ENCODE data around the gene ST6GALNAC1.

ST6GALNAC1 gene, protein sequence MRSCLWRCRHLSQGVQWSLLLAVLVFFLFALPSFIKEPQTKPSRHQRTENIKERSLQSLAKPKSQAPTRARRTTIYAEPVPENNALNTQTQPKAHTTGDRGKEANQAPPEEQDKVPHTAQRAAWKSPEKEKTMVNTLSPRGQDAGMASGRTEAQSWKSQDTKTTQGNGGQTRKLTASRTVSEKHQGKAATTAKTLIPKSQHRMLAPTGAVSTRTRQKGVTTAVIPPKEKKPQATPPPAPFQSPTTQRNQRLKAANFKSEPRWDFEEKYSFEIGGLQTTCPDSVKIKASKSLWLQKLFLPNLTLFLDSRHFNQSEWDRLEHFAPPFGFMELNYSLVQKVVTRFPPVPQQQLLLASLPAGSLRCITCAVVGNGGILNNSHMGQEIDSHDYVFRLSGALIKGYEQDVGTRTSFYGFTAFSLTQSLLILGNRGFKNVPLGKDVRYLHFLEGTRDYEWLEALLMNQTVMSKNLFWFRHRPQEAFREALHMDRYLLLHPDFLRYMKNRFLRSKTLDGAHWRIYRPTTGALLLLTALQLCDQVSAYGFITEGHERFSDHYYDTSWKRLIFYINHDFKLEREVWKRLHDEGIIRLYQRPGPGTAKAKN

DNA sequence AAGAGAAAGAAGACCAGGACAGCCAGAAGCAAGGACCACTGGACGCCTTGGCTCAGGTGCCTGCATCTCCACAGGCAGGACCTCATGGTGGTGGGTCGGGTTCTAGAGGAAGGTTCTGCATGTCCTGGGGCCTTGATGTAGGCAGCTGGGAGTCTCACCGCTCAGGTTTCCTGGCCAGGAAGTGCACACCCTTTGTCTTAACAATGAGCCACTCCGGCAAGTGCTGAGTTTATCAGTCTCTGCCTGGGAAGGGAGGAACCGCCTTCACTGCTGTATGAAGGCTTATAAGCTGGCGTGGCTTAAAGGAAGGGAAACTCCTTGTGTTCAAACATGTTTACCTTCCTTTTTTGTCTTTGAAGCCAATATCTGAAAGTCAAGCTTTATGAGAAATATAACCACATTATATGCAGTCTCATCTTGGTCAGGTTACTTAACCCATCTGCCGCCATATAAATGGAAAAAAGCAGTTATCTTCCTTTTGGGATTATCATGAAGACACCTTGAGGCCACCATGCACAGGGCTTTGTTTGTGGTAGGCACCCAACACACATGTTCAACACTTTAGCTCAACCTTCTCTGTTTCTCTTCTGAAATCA, at the start of gene ST6GALNAC1:
Gene ST6GALNAC1 (minus strand): TSS at position 205 of the 596 bp plus-strand sequence. CDS start 119 bp downstream, at position 86.
- no peak for FAIRE-seq
- TF ChIP-seq CTCF (IDR thresholded peaks at IDR 0.05; ENCODE audit: insufficient read depth, missing control alignments) = no peak

DNA sequence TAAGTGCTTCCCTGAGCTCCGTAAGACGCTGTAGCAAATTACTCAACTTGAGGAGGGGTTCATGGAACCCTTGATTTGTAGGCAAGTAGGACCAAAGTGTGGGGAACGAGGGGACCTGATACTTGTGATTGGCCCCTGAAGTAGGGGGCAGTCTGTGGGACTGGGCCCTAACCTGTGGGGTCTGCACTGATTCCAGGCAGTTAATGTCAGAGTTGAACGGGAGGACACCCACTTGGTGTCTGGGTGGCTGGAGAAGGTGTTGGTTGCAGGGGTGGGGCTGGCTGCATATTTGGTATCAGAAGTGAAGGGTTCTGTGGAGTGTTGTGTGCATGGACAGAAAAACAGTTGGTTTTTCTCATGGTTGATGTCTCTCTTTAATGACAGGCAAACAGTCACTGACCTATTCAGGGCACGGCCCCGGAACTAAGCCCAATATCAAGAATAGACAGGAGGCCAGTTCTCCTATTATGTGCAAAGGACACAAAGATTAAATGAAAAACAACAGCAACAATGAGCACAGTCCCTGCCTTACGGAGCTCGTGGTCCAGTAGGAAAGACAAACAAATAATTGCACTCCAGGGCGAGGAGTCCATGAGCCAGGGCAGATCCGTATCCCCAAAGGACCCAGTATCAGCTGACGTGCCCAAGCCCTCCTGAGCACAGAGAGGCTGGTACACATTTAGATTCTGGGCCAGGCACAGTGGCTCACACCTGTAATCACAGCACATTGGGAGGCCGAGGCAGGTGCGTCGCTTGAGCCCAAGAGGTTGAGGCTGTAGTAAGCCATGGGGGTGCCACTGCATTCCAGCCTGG, 48.0 kb upstream of the ST6GALNAC1 start:
- no peak for TF ChIP-seq CTCF (IDR thresholded peaks at IDR 0.05; ENCODE audit: insufficient read depth, missing control alignments)
- FAIRE-seq (no peak), DNase-seq (ENCODE audit: insufficient read length, low spot score) (no peak)

More for the DNA sequence above, at the start of gene ST6GALNAC1:
- DNase-seq (ENCODE audit: insufficient read length, low spot score) = no peak

GRCh38 chr17:76690596-76691280, 47.2 kb upstream of the ST6GALNAC1 start:
- TF ChIP-seq CTCF (IDR thresholded peaks at IDR 0.05; ENCODE audit: insufficient read depth, missing control alignments) = no peak
- FAIRE-seq (no peak), DNase-seq (ENCODE audit: insufficient read length, low spot score) (no peak)

DNA sequence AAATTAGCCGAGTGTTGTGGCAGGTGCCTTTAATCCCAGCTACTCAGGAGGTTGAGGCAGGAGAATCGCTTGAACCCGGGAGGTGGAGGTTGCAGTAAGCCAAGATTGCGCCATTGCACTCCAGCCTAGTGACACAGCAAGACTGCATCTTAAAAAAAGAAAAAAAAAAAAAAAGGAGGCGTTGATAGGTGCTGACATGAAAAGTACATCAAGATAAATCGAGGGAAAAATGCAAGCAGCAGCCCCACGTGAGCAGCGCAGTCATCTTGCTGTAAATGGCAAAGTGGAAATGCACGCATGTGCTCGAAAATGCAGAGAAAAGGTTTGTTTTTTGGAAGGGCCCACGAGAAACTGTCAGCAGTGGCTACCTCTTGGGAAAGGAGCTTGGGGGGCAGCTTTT, 46.3 kb upstream of the ST6GALNAC1 start:
- no peak for TF ChIP-seq CTCF (IDR thresholded peaks at IDR 0.05; ENCODE audit: insufficient read depth, missing control alignments)
- FAIRE-seq (no peak), DNase-seq (ENCODE audit: insufficient read length, low spot score) (no peak)

DNA sequence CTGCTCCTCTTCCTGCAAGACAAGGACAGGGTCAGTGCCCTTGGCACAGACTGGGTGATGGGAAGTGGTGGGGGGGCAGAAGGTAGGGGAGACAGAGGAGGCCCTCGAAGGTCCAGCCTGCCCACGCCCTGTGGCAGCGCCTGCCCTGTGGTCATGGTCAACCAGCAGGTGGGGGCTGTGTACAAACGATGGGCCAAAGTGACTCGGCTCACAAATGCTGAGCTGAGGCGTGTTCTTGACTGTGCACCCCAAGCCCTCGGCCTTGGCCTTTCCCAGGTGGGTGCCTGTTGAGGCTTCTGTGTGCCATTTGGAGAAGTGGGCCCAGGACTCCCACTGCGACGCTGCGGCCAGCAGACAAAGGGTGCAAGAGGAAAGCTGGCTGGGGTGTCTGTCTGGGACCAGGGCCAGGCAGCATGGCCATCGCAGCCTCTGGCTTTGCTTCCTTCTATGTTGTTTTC, 44.6 kb upstream of the ST6GALNAC1 start:
- no peak for DNase-seq (ENCODE audit: insufficient read length, low spot score)
- FAIRE-seq = no peak
- TF ChIP-seq CTCF (IDR thresholded peaks at IDR 0.05; ENCODE audit: insufficient read depth, missing control alignments) = no peak

GRCh38 chr17:76687298-76688164, 44.0 kb upstream of the ST6GALNAC1 start:
- no peak for FAIRE-seq
- DNase-seq (ENCODE audit: insufficient read length, low spot score) = no peak
- no peak for TF ChIP-seq CTCF (IDR thresholded peaks at IDR 0.05; ENCODE audit: insufficient read depth, missing control alignments)

Measured in D721Med (cell line).